ENCODE results near the gene CDH4. TPM values are rescaled to one million over a fixed set of nuclear protein-coding genes. Genes with fewer than 3 reads are reported as not detected.

The CDH4 gene
- total and polyA plus RNA-seq, 2 of the 8 experiments (the other 6 are each of a cell fraction or from before 2014, with no cell fraction given): 4.3 to 7.9 TPM

DNA sequence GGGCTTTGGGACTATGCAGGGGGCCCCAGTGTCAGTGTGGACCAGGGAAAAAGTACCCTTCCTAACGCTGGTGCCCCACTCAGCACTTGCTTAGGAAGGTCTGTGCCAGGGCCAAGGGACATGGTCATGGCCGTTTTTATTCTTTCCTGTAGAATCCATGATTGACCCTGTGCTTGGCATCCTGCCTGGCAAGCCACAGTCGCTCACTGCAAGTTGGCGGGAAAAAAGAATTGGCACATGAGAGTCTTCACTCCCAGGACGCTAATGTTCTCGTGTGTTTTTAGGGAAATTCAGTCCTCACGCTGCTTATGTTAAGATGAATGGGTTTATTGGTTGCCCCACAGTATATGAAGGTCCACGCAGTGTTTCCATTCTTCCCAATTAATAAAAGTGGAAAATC is 253.4 kb downstream of the CDH4 start:
- Histone ChIP-seq H3K23me2 (ENCODE audit: low read depth, low read length) (no peaks in the 10 kb centered on the region; the same call in 1 of the 2 replicates), H4K91ac (replicated peaks; ENCODE audit: insufficient read length, low read length) (no peak overlapping the region), H3K79me1 (ENCODE audit: low read depth, low read length) (no peaks in the 10 kb centered on the region), H2BK12ac (ENCODE audit: low read depth, low read length) (no peak overlapping the region), H3K4ac (replicated peaks; ENCODE audit: insufficient read length, low read depth, low read length) (no peak overlapping the region), H4K20me1 (replicated peaks in 1 of 2; ENCODE audit: control insufficient read depth in 1 of 2, insufficient read depth in 2 of 2, low read length in 2 of 2) (no peaks in the 10 kb centered on the region), H3K18ac (ENCODE audit: extremely low read depth, low read length) (no peak overlapping the region), H3K23ac (ENCODE audit: insufficient read length) (no peak overlapping the region), H3K4me3 (ENCODE audit: extremely low read depth in 1 of 4, insufficient read depth in 2 of 4, low read depth in 3 of 4, low read length in 4 of 4) (no peak overlapping the region), H2BK120ac (replicated peaks; ENCODE audit: low read depth, low read length) (no peak overlapping the region), H2AK5ac (ENCODE audit: low read depth, low read length) (no peak overlapping the region), H3K9ac (replicated peaks in 1 of 4; ENCODE audit: extremely low read depth in 1 of 4, low read depth in 3 of 4, low read length in 3 of 4) (no peak overlapping the region), H3K56ac (replicated peaks; ENCODE audit: insufficient read length, low read depth, low read length) (no peak overlapping the region), H3K27ac (ENCODE audit: low read depth, low read length) (no peak overlapping the region), H3K14ac (ENCODE audit: insufficient read length) (no peak overlapping the region), H3K9me3 (ENCODE audit: insufficient read depth in 2 of 2, low read depth in 1 of 2, low read length in 1 of 2) (no peaks in the 10 kb centered on the region), H2BK5ac (ENCODE audit: low read depth, low read length) (no peak overlapping the region), H3K4me2 (ENCODE audit: insufficient read depth in 1 of 2, low read depth in 2 of 2, low read length in 2 of 2) (no peak overlapping the region), H3K4me1 (replicated peaks in 1 of 4; ENCODE audit: control insufficient read depth in 3 of 4, insufficient read depth in 4 of 4, low read length in 3 of 4) (peaks cover 5 to 13% (median 7%) of the 10 kb centered on the region in 4 experiments), H2BK20ac (ENCODE audit: low read length) (no peak overlapping the region), H3K79me2 (ENCODE audit: control insufficient read depth in 1 of 2, insufficient read depth in 2 of 2, low read length in 2 of 2) (no peaks in the 10 kb centered on the region), H4K5ac (ENCODE audit: insufficient read length, low read depth, low read length) (no peak overlapping the region), H4K8ac (ENCODE audit: extremely low read depth, insufficient read depth, low read length) (no peak overlapping the region), H3K36me3 (ENCODE audit: control insufficient read depth in 2 of 4, insufficient read depth in 4 of 4, low read length in 3 of 4) (no peaks in the 10 kb centered on the region), H3K27me3 (replicated peaks in 1 of 4; ENCODE audit: control insufficient read depth in 3 of 4, extremely low read depth in 1 of 4, insufficient read depth in 3 of 4, low read length in 3 of 4) (peaks cover 0 to 11% (median 0%) of the 10 kb centered on the region in 4 experiments; a peak in 4 of 7 replicates), H2BK15ac (ENCODE audit: low read length) (no peak overlapping the region), H2AFZ (ENCODE audit: low read length) (no peak overlapping the region)
- TF ChIP-seq CEBPB (IDR thresholded peaks at IDR 0.05; ENCODE audit: low read depth, low read length) (no peak), CBX8 (IDR thresholded peaks at IDR 0.05; ENCODE audit: borderline replicate concordance, low read depth, low read length) (no peak), GABPA (IDR thresholded peaks at IDR 0.05; ENCODE audit: borderline replicate concordance, insufficient read depth, low read length) (no peak)
- TF ChIP-seq, protein P1, sequence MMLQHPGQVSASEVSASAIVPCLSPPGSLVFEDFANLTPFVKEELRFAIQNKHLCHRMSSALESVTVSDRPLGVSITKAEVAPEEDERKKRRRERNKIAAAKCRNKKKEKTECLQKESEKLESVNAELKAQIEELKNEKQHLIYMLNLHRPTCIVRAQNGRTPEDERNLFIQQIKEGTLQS (IDR thresholded peaks at IDR 0.05; ENCODE audit: insufficient read depth, low read depth, low read length): no peak
- TF ChIP-seq, protein P2, sequence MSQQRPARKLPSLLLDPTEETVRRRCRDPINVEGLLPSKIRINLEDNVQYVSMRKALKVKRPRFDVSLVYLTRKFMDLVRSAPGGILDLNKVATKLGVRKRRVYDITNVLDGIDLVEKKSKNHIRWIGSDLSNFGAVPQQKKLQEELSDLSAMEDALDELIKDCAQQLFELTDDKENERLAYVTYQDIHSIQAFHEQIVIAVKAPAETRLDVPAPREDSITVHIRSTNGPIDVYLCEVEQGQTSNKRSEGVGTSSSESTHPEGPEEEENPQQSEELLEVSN (IDR thresholded peaks at IDR 0.05): peak; percentile 72; the same call in 1 of the 2 replicates
- WGBS, 2 experiments (ENCODE audit: extremely low coverage in 1 of 2, insufficient coverage in 1 of 2, insufficient read length in 1 of 2, insufficient replicate concordance in 2 of 2, low coverage in 1 of 2, low lambda C conversion rate in 2 of 2, missing lambda C conversion rate in 1 of 2): 76% methylated on average over 8 of the region's 8 CpGs; no CpG with 5 or more reads in 1 of the 2 experiments
- FAIRE-seq (no peak), DNase-seq (ENCODE audit: low read depth in 1 of 2, low spot score in 2 of 2) (no peak)
- ChIA-PET CTCF (ENCODE audit: partially characterized antibody) (no interaction called here), POLR2A (ENCODE audit: partially characterized antibody) (no interaction called here)

Measured in H1 (cell line).